SK-N-SH treated with all-trans-retinoic acid at 6 μM for 48 hours (cell line): ENCODE measurements around the gene SLC13A5.

ENCODE experiments used
- ATAC-seq: fragments of 200-7000 bp; cut with Tn5 transposase; 3 replicates; pipeline ENCODE4 v1.9.1; 2020; ENCODE audit warnings: mild to moderate bottlenecking, moderate library complexity
- ARNTL ChIP-seq: fragments of 450-650 bp; formaldehyde crosslinking; IDR thresholded peaks from 2 replicates; pipeline ENCODE4 v1.5.0; 2020; ENCODE audit warnings: low read depth, mild to moderate bottlenecking, moderate library complexity, borderline replicate concordance
- BACH2 ChIP-seq: fragments of 250-450 bp; sonication (Bioruptor Pico); IDR thresholded peaks from 2 replicates; pipeline ENCODE4 v1.9.0; 2021; ENCODE audit warnings: mild to moderate bottlenecking, borderline replicate concordance
- CREB5 ChIP-seq: fragments of 250-450 bp; sonication (Bioruptor Pico); IDR thresholded peaks from 2 replicates; pipeline ENCODE4 v1.5.1; 2020; ENCODE audit warnings: low read depth, mild to moderate bottlenecking, moderate library complexity
- ESRRG ChIP-seq: fragments of 250-450 bp; sonication (Bioruptor Pico); IDR thresholded peaks from 2 replicates; pipeline ENCODE4 v1.6.1; 2021; ENCODE audit warnings: mild to moderate bottlenecking
- GLIS3 ChIP-seq: fragments of 250-450 bp; sonication (Bioruptor Pico); IDR thresholded peaks from 2 replicates; pipeline ENCODE4 v1.5.0; 2020; ENCODE audit warnings: mild to moderate bottlenecking, moderate library complexity
- ISL1 ChIP-seq: fragments of 250-450 bp; sonication (Bioruptor Pico); IDR thresholded peaks from 2 replicates; pipeline ENCODE4 v2.1.2; 2022; ENCODE audit warnings: mild to moderate bottlenecking, moderate library complexity
- OSR1 ChIP-seq: fragments of 250-450 bp; sonication (Bioruptor Pico); IDR thresholded peaks from 2 replicates; pipeline ENCODE4 v1.8.0; 2022; ENCODE audit warnings: moderate library complexity, mild to moderate bottlenecking, inconsistent platforms
- PATZ1 ChIP-seq: fragments of 250-450 bp; sonication (Bioruptor Pico); IDR thresholded peaks from 2 replicates; pipeline ENCODE4 v1.8.0; 2020; ENCODE audit warnings: mild to moderate bottlenecking, moderate library complexity, borderline replicate concordance
- POU6F1 ChIP-seq: fragments of 250-450 bp; sonication (Bioruptor Pico); IDR thresholded peaks from 2 replicates; pipeline ENCODE4 v1.8.0; 2021; ENCODE audit warnings: low read depth, mild to moderate bottlenecking, moderate library complexity, borderline replicate concordance
- PPARA ChIP-seq: fragments of 250-450 bp; sonication (Bioruptor Pico); IDR thresholded peaks from 2 replicates; pipeline ENCODE4 v1.5.0; 2020; ENCODE audit warnings: mild to moderate bottlenecking, borderline replicate concordance
- RARB ChIP-seq: fragments of 250-450 bp; sonication (Bioruptor Pico); IDR thresholded peaks from 2 replicates; pipeline ENCODE4 v1.8.0; 2021; ENCODE audit warnings: mild to moderate bottlenecking, moderate library complexity
- SNAI2 ChIP-seq: fragments of 250-450 bp; sonication (Bioruptor Pico); IDR thresholded peaks from 2 replicates; pipeline ENCODE4 v1.5.0; 2020; ENCODE audit warnings: mild to moderate bottlenecking, moderate library complexity
- TCF4 ChIP-seq: fragments of 250-450 bp; sonication (Bioruptor Pico); IDR thresholded peaks from 2 replicates; pipeline ENCODE4 v1.8.0; 2021; ENCODE audit warnings: mild to moderate bottlenecking, moderate library complexity, borderline replicate concordance
- TOX ChIP-seq: fragments of 250-450 bp; sonication (Bioruptor Pico); IDR thresholded peaks from 2 replicates; pipeline ENCODE4 v1.8.0; 2021; ENCODE audit warnings: mild to moderate bottlenecking, moderate library complexity, borderline replicate concordance
- TSHZ2 ChIP-seq: fragments of 250-450 bp; sonication (Bioruptor Pico); IDR thresholded peaks from 2 replicates; pipeline ENCODE4 v1.5.0; 2020; ENCODE audit warnings: mild to moderate bottlenecking, moderate library complexity
- ZC3H10 ChIP-seq: fragments of 250-450 bp; sonication (Bioruptor Pico); IDR thresholded peaks from 2 replicates; pipeline ENCODE4 v1.5.1; 2021; ENCODE audit warnings: mild to moderate bottlenecking, moderate library complexity
- ZFP3 ChIP-seq: fragments of 250-450 bp; sonication (Bioruptor Pico); IDR thresholded peaks from 2 replicates; pipeline ENCODE4 v1.5.0; 2020; ENCODE audit warnings: mild to moderate bottlenecking, moderate library complexity
- ZNF565 ChIP-seq: fragments of 450-650 bp; formaldehyde crosslinking; conservative IDR thresholded peaks from 2 replicates; pipeline ENCODE4 v1.5.0; 2020; ENCODE audit warnings: low read depth, mild to moderate bottlenecking, moderate library complexity
- ZNF70 ChIP-seq: fragments of 450-650 bp; formaldehyde crosslinking; IDR thresholded peaks from 2 replicates; pipeline ENCODE4 v1.5.0; 2020; ENCODE audit warnings: mild to moderate bottlenecking, moderate library complexity
- ZNF8 ChIP-seq: fragments of 450-650 bp; formaldehyde crosslinking; IDR thresholded peaks from 2 replicates; pipeline ENCODE4 v1.5.0; 2020; ENCODE audit warnings: mild to moderate bottlenecking, moderate library complexity

SLC13A5 gene

GRCh38 chr17:6716736-6717135 lies 3.6 kb upstream of the SLC13A5 start:
- TF ChIP-seq TOX (no peak), ZNF565 (CRISPR knock-in tag) (no peak), ISL1 (CRISPR knock-in tag) (no peak), CREB5 (no peak), ARNTL (CRISPR knock-in tag) (no peak), POU6F1 (CRISPR knock-in tag) (no peak), BACH2 (CRISPR knock-in tag) (no peak), ZFP3 (CRISPR knock-in tag) (no peak)
- ATAC-seq: no peak

- TF ChIP-seq BACH2 (CRISPR knock-in tag): no peak
- TF ChIP-seq ESRRG (CRISPR knock-in tag): no peak
- no peak for TF ChIP-seq CREB5
- no peak for TF ChIP-seq ARNTL (CRISPR knock-in tag)
- TF ChIP-seq TCF4 (CRISPR knock-in tag): no peak
- TF ChIP-seq POU6F1 (CRISPR knock-in tag): no peak
- no peak for ATAC-seq
Measured at GRCh38 chr17:6714315-6714874, 1.2 kb upstream of the SLC13A5 start.

GRCh38 chr17:6713918-6714271 lies 726 bp upstream of the SLC13A5 start:
- TF ChIP-seq ZC3H10 (CRISPR knock-in tag) (no peak), ARNTL (CRISPR knock-in tag) (no peak), BACH2 (CRISPR knock-in tag) (no peak), TOX (no peak), TSHZ2 (CRISPR knock-in tag) (no peak), PATZ1 (CRISPR knock-in tag) (no peak), PPARA (CRISPR knock-in tag) (no peak), OSR1 (CRISPR knock-in tag) (no peak), ZNF70 (CRISPR knock-in tag) (no peak), TCF4 (CRISPR knock-in tag) (no peak), SNAI2 (CRISPR knock-in tag) (no peak), ZNF8 (CRISPR knock-in tag) (no peak), ESRRG (CRISPR knock-in tag) (no peak), CREB5 (no peak), GLIS3 (CRISPR knock-in tag) (no peak), RARB (CRISPR knock-in tag) (no peak)
- no peak; the same call in 2 of the 3 replicates for ATAC-seq
